ENCODE measurements around the gene ZNF621.

Gene ZNF621

DNA sequence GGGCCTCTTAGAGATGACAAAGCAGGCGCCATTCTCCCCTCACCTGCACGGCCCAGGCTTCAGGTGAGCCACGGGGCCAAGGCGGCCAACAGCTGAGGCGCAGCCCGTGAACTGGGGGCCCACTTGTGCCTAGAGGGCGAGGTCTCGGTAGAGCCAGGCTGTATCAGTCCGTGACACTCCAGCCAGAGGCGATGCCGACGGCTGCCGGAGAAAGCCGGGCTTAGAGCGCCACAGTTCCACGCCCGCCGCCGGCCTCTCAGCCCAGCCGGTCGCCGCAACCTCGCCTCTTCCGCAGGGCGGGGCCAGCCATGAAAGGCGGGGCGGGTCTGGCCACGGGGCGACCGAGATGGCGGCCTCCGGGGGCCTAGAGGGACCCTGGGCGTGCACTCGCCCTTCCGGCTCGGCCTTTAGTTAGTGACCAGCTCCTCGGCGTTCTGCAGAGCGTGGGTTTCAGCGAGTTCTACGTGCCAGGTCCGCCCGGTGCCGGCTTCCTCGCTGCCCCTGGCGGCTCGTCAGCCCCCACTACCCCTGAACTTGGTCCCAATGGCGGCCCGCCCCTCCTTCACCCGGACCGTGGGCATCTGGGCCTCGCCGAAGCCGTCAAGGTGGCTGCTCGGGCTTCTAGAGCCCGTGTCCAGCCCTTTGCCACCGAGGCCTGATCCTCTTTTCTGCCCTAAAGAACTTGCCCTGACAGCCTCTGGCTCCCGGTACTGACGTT lies at the start of gene ZNF621:
Gene ZNF621 (plus strand): TSS at position 393 of the 718 bp plus-strand sequence. CDS start 881 bp downstream, outside the sequence.
- FAIRE-seq: peak; percentile 26
- peak; percentile 80 for DNase-seq (ENCODE audit: insufficient read length, low spot score)

DNA sequence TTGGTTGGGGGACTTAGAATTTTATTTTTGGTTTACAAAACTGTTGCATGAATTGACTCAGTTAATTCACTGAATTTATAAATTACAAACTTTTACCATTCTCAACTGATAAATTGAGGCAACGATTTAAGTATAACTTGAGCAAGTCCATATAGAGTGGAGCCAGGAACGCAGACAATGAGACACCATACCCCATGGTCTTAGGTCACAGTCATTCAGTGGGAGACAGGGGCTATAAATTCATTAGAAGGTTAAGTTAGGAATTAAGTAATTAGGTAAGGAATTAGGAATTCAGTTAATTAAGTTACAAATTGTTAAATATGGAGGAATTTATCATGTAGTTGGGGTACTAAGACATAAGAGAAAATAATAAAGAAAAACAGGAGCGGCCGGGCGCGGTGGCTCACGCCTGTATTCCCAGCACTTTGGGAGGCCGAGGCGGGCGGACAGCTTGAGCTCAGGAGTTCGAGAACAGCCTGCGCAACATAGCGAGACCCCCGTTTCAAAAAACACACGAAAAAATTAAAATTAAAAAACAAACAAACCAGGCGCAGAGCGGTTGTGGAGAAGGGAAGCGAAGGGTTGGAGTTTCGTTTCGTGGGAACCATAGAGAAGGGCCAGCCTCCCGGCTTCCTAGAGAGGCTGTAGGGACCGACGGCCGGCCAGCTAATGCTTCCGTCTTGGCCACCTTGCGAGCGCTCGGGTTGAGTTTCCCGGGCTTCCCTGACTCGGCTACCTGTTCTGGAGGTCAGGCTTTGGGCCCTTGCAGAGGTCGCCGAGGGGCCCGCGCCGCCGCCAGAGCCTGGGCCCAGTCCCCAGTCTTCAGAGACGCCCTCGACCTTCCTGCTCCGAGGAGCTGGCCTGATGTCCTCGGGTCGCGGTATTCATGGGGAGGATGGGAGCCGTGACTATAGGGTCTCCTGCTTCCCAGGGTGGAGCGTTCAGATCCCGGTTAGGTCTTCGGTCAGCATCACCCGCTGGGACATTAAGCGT lies 48.0 kb upstream of the ZNF621 start, which contains the start of gene ZNF619:
Gene ZNF619 (plus strand): TSS at position 645 of the 993 bp plus-strand sequence. CDS start 858 bp downstream, outside the sequence.
- FAIRE-seq (no peak), DNase-seq (ENCODE audit: insufficient read length, low spot score) (peak; percentile 64)

DNA sequence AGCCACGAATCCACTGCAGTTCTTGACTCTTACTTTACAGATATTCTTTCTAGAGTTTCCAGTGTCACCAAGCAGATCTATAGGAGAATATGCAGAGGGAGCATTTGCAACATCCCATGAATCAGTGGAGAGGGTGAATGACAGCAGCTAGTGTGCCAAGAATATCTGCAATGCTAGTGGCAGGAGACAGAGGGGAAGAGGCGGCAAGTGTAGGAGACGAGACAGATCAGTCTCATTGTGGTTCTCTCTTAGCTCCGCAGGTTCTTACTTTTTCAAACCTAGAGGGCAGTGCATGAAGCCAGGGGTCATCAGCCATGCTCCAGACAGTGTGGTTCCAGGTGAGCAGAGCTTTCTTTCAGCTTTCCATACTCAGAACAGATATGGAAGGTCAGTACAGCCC lies 47.1 kb upstream of the ZNF621 start:
- FAIRE-seq: no peak

DNA sequence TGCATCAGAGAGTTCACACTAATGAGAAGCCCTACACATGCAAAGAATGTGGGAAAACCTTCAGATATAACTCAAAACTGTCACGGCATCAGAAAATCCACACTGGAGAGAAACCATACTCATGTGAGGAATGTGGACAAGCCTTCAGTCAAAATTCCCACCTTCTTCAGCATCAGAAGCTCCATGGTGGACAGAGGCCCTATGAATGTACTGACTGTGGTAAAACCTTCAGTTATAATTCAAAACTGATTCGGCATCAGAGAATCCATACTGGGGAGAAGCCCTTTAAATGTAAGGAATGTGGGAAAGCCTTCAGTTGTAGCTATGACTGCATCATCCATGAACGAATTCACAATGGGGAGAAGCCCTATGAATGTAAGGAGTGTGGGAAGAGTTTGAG lies 37.6 kb upstream of the ZNF621 start:
- FAIRE-seq (no peak), DNase-seq (ENCODE audit: insufficient read length, low spot score) (no peak)

More for the DNA sequence above, 47.1 kb upstream of the ZNF621 start:
- no peak for DNase-seq (ENCODE audit: insufficient read length, low spot score)

DNA sequence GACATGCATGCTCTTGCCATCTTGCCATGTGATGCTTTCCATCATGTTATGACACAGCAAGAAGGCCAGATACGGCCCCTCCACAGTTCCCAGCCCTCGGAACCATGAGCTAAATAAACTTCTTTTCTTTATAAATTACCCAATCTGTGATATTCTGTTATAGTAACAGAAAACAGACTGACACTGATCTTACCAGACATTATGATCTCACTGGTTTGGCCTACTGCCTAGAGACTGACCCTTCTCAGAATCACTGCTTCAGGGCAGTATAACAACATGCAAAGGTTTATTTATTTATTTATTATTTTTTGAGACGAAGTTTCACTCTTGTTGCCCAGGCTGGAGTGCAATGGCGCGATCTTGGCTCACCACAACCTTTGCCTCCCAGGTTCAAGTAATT lies 33.8 kb upstream of the ZNF621 start:
- FAIRE-seq (no peak), DNase-seq (ENCODE audit: insufficient read length, low spot score) (no peak)

DNA sequence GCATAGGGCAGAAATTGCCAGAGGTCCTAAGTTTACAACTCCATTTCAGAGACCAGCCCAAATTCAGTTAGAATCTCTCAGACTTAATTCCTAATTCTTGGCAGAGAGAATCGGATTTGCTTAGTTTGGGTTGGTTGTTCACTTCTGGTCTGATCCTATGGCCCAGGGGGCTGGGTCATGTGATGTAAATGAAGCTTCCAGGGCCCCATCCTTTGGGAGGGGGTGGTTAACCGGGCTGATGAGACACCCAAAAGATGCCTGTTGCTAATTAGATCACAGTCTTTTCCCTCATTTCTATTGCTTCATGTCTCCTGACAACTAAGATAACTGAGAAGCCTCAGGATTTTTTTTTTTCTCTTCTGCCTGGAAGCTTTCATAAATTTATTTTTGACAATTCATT lies 30.1 kb upstream of the ZNF621 start:
- no peak for DNase-seq (ENCODE audit: insufficient read length, low spot score)
- FAIRE-seq: no peak

DNA sequence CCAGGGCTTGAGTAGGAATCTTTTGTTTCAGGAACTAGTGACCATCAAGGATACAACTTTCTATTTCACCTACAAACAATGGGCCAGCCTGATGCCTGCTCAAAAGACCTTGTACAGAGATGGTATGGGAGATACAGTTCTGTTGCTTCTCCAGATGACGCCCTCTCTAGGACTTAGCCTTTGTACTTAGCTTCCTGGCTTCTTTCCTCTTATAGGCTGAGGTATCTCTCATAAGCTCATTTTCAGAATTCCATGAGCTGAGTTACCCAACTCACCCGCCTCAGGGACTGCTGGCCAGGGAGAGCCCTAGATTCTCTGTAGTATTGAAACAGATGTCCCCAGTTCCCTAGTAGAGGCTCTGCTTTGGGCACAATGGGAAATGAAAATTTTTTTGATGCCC lies 27.5 kb upstream of the ZNF621 start:
- FAIRE-seq: no peak
- no peak for DNase-seq (ENCODE audit: insufficient read length, low spot score)

DNA sequence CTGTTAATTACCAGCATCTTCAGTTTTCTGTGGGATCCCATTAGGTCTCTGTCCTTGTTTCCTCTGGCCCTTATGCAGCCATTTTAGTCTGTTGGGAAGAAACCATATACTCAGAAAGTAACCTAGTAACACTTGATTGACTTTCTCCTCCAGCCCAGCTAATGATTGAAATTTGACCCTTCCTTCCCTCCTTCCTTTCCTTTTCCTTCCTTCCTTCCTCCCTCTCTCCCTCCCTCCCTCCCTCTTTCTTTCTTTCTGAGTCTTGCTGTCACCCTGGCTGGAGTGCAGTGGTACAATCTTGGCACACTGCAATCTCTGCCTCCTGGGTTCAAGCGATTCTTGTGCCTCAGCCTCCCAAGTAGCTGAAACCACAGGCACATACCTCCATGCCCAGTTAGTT lies 24.8 kb upstream of the ZNF621 start:
- DNase-seq (ENCODE audit: insufficient read length, low spot score) (no peak), FAIRE-seq (no peak)

DNA sequence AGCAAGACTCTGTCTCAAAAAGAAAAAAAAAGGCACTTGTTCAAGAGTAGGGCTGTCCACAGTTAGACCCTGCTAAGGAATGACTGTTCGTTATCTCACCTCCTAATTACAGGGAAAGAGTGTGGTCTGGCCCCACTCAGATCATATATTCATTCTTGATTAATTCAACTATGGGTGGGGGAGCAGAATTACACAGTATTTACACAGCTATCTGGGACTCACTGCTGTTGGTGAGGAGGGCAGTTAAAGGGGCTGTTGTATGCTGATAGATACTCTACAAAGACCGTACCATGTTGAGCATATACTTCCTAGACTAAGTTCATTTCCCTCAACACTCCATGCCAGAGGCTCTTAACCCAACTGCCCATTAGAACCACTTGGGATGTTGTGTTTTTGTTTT lies 22.7 kb upstream of the ZNF621 start:
- DNase-seq (ENCODE audit: insufficient read length, low spot score): no peak
- FAIRE-seq: no peak

DNA sequence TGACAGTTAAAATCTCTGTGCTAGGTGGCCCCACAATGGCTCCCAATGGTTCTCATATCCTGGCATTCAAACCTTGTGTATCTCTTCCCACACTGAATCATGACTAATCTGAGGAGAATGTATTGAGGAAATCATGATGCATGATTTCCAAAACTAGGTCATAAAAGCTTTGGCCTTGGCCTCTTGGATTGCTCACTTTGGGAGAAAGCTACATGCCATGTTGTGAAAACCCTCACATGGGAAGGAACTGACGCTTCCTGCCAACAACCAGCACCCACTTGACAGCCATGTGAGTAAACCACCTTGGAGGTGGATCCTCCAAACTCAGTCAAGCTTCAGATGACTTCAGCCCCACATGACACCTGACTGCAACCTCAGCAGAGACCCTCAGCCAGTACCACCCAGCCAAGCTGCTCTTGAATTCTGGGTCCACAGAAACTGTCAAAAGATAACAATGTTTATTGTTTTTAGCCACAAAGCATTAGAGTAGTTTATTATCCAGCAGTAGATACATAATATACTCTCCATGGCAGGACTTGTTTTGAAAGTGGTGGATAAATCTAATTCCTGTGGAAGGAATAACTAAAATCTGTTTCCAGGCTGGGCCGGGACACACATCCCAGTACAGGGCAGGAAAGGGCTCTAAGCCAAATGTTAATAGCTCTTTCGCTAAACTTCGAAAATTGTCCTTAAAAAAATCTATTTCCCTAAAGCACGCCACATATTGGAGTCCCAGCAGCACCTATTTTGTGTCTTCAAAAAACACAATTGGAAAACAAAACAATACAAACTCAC lies 19.9 kb upstream of the ZNF621 start:
- DNase-seq (ENCODE audit: insufficient read length, low spot score) (peak; percentile 67), FAIRE-seq (peak; percentile 40)

DNA sequence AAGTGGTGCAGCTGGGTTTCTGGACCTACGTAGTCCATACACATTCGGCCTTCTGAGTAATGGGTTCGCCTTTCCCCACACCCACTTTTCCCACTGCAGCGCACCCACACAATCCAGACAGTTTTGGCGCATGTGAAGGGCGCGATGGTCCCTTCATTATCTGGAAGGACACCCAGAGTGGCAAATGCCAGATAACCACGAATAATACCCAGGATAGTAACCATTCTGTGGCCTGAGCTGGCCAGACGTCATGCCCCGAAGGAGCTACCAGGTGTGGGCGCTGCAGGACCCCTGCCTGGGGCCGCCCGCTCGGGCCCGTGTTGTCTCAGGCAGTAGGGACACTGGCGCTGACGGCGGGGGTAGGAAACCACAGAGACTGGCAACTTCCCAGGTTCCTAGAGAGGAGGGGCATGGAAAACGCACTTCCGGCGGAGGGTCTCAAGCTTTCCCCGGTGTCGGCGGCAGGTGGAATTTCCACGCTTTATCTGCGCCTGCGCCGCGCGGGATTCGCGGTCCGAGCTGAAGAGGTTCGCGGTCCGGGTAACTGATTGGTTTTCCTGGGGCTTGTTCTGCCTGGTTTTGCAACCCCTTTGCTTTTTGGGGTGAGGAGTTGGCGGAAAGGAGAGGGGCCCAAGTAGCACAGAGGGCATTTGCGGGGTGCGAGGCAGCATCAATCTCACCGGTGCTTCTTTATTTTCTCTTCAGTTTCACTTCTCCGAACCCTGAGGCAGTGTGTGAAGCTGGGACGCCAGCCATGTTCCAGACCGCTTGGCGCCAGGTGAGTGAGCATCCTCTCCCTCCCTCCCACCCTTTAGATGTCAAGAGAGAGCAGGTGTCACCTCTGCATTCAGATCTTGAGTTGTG lies 18.9 kb upstream of the ZNF621 start, which contains the start of gene ZNF620:
Gene ZNF620 (plus strand): TSS at position 441 of the 864 bp plus-strand sequence. CDS start 314 bp downstream, at position 755.
- peak; percentile 54 for DNase-seq (ENCODE audit: insufficient read length, low spot score)
- FAIRE-seq: no peak

DNA sequence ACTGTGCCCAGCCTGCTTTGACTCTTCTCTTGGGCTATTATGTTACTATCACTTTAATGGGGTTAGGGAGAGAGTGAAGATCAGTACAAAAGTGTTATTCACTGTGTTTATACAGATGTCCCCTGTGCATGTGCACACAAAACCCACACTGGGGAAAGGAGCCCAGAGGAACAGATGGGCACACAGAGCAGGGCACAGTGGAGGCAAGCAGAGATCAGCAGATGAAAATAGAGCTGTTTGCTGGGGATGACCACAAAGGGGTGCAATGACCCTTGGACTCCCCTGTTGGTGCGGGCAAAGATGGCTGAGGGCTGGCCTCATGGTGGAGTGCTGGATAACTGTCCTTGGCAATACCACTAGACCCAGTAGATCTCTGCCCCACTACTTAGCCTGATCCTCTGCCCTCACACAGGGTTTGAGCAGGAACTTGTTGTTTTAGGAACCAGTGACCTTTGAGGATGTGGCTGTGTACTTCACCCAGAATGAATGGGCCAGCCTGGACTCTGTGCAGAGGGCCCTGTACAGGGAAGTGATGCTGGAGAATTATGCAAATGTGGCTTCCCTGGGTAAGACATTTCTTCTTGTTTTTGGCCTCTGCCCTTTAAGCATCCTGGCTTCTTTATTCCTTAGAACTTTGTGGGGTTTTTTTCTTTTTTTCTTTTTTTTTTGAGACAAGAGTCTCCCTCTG lies 13.6 kb upstream of the ZNF621 start:
- DNase-seq (ENCODE audit: insufficient read length, low spot score) (no peak), FAIRE-seq (no peak)

DNA sequence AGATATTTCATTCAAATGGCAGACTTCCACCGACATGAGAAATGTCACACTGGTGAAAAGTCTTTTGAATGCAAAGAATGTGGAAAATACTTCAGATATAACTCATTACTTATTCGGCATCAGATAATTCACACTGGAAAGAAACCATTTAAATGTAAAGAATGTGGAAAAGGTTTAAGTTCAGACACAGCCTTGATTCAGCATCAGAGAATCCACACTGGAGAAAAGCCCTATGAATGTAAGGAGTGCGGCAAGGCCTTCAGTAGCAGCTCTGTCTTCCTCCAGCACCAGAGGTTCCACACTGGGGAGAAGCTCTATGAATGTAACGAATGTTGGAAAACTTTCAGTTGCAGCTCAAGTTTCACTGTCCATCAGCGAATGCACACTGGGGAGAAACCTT lies 8.6 kb upstream of the ZNF621 start:
- FAIRE-seq (no peak), DNase-seq (ENCODE audit: insufficient read length, low spot score) (no peak)

DNA sequence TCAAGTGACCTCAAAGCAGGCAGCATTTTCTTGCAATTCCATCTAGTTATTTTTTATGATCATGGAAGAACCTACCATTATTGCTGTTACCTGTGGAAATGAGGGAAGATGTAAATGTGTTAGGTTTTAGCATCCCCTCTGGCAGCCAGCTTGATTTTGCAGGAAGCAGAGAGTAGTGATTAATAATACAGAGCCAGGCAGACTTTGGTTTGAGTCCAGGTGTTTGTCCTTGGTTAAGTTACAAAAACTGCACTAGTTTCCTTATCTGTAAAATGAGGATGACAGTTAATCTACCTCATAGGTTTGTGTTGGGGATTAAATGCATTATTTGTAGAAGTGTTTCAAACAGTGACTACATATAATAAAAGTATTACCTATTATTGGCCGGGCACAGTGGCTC lies 6.7 kb upstream of the ZNF621 start:
- FAIRE-seq (no peak), DNase-seq (ENCODE audit: insufficient read length, low spot score) (no peak)

DNA sequence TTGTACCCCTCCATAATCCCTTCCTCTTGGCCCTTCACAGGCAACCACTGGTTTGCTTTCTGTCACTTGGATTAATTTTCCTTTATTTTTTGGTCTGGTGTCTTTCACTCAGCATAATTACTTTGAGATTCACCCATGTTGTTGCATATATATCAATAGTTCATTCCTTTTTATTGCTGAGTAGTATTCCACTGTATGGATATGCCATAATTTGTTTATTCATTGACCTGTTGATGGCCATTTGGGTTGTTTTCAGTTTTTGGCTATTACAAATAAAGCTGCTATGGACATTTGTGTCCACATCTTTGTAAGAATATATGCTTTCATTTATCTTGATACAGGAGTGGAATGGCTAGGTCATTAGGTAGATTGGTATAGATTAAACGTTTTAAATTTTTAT lies 5.9 kb upstream of the ZNF621 start:
- no peak for DNase-seq (ENCODE audit: insufficient read length, low spot score)
- no peak for FAIRE-seq

DNA sequence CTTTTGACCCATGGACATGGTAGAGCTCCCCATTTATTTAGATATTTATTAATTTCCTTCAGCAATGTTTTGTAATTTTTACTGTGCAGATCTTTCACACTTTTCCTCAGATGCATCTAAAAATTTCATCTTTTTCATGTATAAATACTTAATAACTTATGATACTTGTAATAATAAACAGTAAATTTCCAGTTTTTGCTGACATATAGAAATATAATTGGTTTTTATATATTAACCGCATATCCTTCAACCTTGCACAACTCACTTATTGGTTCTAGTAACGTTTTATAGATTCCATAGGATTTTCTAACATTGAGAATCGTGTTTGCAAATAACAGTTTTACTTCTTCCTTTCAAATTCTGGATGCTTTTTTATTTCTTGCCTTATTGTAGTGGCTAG lies 3.5 kb upstream of the ZNF621 start:
- DNase-seq (ENCODE audit: insufficient read length, low spot score): no peak
- no peak for FAIRE-seq

DNA sequence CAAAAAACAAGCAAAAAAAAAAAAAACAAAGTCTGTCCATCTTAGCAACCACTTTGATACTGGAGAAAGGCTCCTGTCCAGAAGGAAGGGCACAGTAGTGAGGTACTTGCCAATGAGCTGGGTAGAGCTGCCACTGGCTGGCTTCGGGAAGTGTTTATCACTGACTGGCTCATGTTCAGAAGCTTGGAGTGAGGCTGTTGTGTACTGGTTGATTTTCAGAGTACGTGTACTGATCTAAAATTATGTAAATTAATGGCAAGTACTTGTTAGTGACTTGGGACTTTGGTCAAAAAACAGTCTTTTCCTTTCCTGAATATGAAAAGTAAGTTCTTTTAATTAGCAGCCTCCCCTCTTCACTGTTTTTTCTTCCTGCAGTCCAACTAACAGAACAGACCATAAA lies 979 bp upstream of the ZNF621 start:
- DNase-seq (ENCODE audit: insufficient read length, low spot score): no peak
- FAIRE-seq: no peak

DNA sequence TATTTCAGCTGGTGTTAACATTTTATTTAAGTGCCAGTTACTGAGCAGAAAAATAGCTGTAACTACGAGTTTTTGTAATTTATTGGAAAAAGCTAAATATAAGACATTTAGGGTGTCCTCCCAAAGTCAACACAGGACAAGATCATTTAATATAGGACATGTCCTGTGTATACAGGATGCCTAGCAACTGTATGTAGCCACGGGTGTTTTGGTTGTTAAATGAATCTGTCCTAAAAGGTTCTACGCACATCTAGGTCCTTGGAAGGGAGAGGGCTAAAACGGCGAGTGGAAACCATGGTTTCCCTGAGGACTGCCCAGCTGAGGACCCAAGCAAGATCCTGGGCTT lies 565 bp upstream of the ZNF621 start:
- FAIRE-seq (no peak), DNase-seq (ENCODE audit: insufficient read length, low spot score) (no peak)

DNA sequence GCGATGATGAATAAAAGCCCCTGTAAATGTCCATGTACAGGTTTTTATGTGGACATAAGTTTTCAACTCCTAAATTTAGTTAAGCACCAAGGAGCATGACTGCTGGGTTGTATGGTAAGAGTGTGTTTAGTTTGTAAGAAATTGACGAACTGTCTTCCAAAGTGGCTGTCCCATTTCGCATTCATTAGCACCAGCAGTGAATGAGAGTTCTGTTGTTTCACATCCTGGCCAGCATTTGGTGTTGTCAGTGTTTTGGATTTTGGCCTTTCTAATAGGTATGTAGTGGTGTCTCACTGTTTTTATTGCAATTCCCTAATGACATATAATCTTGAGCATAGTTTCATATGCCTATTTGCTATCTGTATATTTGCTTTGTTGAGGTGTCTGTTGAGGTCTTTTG lies 3.7 kb downstream of the ZNF621 start:
- FAIRE-seq: no peak
- DNase-seq (ENCODE audit: insufficient read length, low spot score): no peak
